Measurements from ENCODE around the gene SPSB3. TPM values are rescaled to one million over a fixed set of nuclear protein-coding genes. Genes with fewer than 3 reads are reported as not detected.

The SPSB3 gene
- total RNA-seq, 1 donor from 2014 or later: 159 TPM

- no peak for DNase-seq (ENCODE audit: low spot score in 2 of 2)
- Histone ChIP-seq H3K36me3 (peaks cover 37 to 45% of the 10 kb centered on the region in 2 donors), H3K4me3 (no peak overlapping the region), H3K4me1 (peaks cover 6 to 19% of the 10 kb centered on the region in 2 donors), H3K9me3 (no peaks in the 10 kb centered on the region), H3K27me3 (no peaks in the 10 kb centered on the region), H3K27ac (no peak overlapping the region)
- TF ChIP-seq CTCF (IDR thresholded peaks at IDR 0.05): no peak
- intact Hi-C loops (cut with DNase I): no loop called here
Measured at GRCh38 chr16:1786242-1787055, 4.1 kb upstream of the SPSB3 start.

GRCh38 chr16:1785846-1786170 is 3.4 kb upstream of the SPSB3 start:
- no peaks in the 10 kb centered on the region for H3K9me3 ChIP-seq
- H3K27ac ChIP-seq: no peak overlapping the region
- TF ChIP-seq CTCF (IDR thresholded peaks at IDR 0.05): no peak
- no peak overlapping the region for H3K4me3 ChIP-seq
- peaks cover 37 to 45% of the 10 kb centered on the region in 2 donors for H3K36me3 ChIP-seq
- H3K4me1 ChIP-seq: peaks cover 11 to 23% of the 10 kb centered on the region in 2 donors
- DNase-seq (ENCODE audit: low spot score in 2 of 2): no peak
- H3K27me3 ChIP-seq: no peaks in the 10 kb centered on the region
- intact Hi-C loops (cut with DNase I): no loop called here

- Histone ChIP-seq H3K36me3 (peaks cover 34 to 44% of the 10 kb centered on the region in 2 donors), H3K4me1 (peaks cover 11 to 24% of the 10 kb centered on the region in 2 donors), H3K9me3 (no peaks in the 10 kb centered on the region), H3K27me3 (no peaks in the 10 kb centered on the region), H3K4me3 (no peak overlapping the region), H3K27ac (no peak overlapping the region)
- no peak for TF ChIP-seq CTCF (IDR thresholded peaks at IDR 0.05)
- no peak for DNase-seq (ENCODE audit: low spot score in 2 of 2)
- intact Hi-C loops (cut with DNase I): loop anchor here (5.0 kb wide), 1 partner anchor 173 kb away; the partner anchor contains the start of genes CRAMP1 and IFT140
Measured at GRCh38 chr16:1784977-1785845, 2.8 kb upstream of the SPSB3 start.

- H3K36me3 ChIP-seq: peaks cover 35 to 46% of the 10 kb centered on the region in 2 donors
- peak overlapping the region; percentile 84 to 99 for H3K4me3 ChIP-seq
- DNase-seq (ENCODE audit: low spot score in 2 of 2): no peak
- TF ChIP-seq CTCF (IDR thresholded peaks at IDR 0.05): peak in 1 of 3 experiments; percentile 22
- H3K27ac ChIP-seq: peak overlapping the region; percentile 77 to 83
- H3K4me1 ChIP-seq: peaks cover 11 to 26% of the 10 kb centered on the region in 2 donors
- no peaks in the 10 kb centered on the region for H3K9me3 ChIP-seq
- intact Hi-C loops (cut with DNase I): loop anchor here (1.0 to 5.0 kb wide), 6 partner anchors 9 to 373 kb away; partner anchors contain the start of genes CRAMP1, FAHD1, HAGH and IFT140
- H3K27me3 ChIP-seq: no peaks in the 10 kb centered on the region
Measured at GRCh38 chr16:1781758-1782407, 488 bp downstream of the SPSB3 start.

- Histone ChIP-seq H3K36me3 (peaks cover 38 to 46% of the 10 kb centered on the region in 2 donors), H3K9me3 (no peaks in the 10 kb centered on the region), H3K27me3 (no peaks in the 10 kb centered on the region), H3K27ac (peak overlapping the region; percentile 77 to 83), H3K4me1 (peaks cover 11 to 26% of the 10 kb centered on the region in 2 donors), H3K4me3 (peak overlapping the region; percentile 84 to 99)
- intact Hi-C loops (cut with DNase I): loop anchor here (5.0 kb wide), 1 partner anchor 169 kb away; the partner anchor contains the start of genes CRAMP1 and IFT140
- DNase-seq (ENCODE audit: low spot score in 2 of 2): no peak
- no peak for TF ChIP-seq CTCF (IDR thresholded peaks at IDR 0.05)
Measured at GRCh38 chr16:1781254-1781653, 1.1 kb downstream of the SPSB3 start.
